Measurements from ENCODE around the gene CRX.
"Not testable (repeated sequence)": the region's sequence is repeated elsewhere in the genome, so short reads cannot be mapped to it uniquely, and the experiment has no call there.

Gene CRX

DNA sequence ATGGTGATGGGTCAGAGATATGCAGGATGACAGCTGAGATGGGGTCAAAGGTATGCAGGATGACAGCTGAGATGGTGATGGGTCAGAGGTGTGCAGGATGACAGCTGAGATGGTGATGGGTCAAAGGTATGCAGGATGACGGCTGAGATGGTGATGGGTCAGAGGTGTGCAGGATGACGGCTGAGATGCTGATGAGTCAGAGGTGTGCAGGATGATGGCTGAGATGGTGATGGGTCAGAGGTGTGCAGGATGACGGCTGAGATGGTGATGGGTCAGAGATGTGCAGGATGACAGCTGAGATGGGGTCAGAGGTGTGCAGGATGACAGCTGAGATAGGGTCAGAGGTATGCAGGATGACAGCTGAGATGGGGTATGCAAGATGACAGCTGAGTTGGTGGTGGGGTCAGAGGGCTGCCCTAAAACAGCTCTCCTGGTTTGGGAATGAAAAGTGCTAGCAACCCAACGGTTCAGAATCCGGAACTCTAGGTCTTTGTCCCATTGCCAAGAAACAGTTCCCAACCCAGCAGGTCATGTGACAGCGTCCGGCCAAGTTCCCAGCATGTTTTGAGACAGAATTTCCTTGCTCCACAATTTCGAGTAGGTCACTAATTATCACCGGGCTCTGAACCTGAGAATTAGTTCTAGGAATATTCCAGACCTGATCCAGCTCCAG, 40.0 kb upstream of the CRX start:
- H3K27ac ChIP-seq, result no peak overlapping the region
- TF ChIP-seq, protein P1, sequence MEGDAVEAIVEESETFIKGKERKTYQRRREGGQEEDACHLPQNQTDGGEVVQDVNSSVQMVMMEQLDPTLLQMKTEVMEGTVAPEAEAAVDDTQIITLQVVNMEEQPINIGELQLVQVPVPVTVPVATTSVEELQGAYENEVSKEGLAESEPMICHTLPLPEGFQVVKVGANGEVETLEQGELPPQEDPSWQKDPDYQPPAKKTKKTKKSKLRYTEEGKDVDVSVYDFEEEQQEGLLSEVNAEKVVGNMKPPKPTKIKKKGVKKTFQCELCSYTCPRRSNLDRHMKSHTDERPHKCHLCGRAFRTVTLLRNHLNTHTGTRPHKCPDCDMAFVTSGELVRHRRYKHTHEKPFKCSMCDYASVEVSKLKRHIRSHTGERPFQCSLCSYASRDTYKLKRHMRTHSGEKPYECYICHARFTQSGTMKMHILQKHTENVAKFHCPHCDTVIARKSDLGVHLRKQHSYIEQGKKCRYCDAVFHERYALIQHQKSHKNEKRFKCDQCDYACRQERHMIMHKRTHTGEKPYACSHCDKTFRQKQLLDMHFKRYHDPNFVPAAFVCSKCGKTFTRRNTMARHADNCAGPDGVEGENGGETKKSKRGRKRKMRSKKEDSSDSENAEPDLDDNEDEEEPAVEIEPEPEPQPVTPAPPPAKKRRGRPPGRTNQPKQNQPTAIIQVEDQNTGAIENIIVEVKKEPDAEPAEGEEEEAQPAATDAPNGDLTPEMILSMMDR (conservative IDR thresholded peaks at IDR 0.05), result no peak
- TF ChIP-seq ZFX (IDR thresholded peaks at IDR 0.05), result no peak

DNA sequence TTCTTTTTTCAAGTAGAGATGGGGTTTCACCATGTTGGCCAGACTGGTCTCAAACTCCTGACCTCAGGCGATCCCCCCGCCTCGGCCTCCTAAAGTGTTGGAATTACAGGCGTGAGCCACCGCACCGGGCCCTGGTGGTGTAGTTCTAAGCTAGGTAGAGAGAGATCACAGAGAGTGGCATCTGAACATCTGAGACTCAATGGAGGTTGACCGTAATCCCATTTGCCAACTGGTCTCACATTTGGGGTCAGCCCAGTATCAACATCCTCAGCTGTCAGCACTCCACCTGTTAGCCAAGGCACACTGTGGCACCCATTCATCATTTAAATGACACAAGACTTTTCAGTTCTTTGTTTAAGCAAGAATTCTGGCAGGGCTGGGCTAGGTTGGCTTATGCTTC, 35.2 kb upstream of the CRX start:
- no peak for TF ChIP-seq ZFX (IDR thresholded peaks at IDR 0.05)
- TF ChIP-seq, protein P1 (conservative IDR thresholded peaks at IDR 0.05), result no peak
- no peak overlapping the region for H3K27ac ChIP-seq

DNA sequence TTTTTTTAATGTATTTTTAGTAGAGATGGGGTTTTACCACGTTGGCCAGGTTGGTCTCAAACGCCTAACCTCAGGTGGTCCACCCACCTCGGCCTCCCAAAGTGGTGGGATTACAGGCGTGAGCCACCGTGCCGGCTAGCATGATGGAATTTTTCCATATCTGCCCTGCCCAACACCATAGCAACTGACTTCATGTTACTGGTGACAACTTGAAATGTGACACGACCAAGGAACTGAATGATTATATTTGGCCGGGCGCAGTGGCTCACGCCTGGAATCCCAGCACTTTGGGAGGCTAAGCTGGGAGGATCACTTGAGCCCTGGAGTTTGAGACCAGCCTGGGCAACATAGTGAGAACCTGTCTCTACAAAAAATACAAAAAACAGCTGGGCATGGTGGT, 34.4 kb upstream of the CRX start:
- H3K27ac ChIP-seq, result not testable (repeated sequence)

DNA sequence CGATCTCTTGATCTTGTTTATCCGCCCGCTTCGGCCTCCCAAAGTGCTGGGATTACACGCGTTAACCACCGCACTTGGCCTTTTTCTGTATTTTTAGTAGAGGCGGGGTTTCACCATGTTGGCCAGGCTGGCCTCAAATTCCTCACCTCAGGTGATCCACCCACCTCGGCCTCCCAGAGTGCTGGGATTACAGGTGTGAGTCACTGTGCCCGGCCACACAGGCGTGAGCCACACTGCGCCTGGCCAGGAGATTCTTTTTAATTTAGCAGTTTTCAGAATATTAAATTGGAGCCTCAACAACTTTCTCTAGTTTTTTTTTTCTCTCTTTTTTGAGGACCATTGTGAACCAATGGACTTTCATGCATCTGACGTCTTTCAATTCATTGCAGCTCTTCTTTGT, 31.9 kb upstream of the CRX start:
- not testable (repeated sequence) for H3K27ac ChIP-seq

DNA sequence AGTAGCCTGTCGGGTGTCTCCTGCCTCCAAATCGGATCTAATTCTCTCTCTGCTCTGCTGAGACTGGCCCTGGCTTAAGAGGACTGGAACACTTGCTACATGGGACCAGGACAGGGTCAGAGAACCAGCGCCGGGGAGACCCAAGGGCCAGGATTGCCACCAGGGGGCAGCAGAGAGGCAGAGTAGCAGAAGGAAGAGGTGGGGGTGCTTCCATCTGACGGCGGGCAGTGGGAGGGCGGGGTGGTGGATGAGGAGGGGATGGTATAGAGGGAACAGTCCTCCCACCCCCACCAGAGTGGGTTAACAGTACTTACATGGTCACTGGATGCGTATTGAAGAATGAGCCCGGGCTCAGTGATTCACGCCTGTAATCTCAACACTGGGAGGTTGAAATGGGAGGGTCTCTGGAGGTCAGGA, 31.3 kb upstream of the CRX start:
- H3K27ac ChIP-seq, result no peak overlapping the region
- TF ChIP-seq, protein P1 (conservative IDR thresholded peaks at IDR 0.05), result peak; percentile 80
- TF ChIP-seq ZFX (IDR thresholded peaks at IDR 0.05), result no peak

DNA sequence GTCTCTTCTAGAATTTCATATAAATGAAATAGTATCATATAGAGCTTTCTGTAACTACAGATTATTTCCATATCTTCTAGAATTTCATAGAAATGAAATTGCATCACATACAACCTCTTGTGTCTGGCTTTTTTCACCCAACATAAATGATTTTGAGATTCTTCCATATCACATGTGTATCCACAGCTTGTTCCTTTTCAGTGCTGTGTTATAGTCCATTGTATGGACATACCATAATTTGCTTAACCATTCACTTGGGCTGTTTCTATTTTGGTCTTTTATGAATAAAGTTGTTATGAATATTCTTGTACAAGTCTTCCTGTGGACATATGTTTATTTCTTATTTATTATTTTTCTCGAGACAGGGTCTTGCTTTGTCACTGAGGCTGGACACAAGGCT, 29.1 kb upstream of the CRX start:
- TF ChIP-seq, protein P1 (conservative IDR thresholded peaks at IDR 0.05), result no peak
- TF ChIP-seq ZFX (IDR thresholded peaks at IDR 0.05), result no peak
- H3K27ac ChIP-seq, result no peak overlapping the region

DNA sequence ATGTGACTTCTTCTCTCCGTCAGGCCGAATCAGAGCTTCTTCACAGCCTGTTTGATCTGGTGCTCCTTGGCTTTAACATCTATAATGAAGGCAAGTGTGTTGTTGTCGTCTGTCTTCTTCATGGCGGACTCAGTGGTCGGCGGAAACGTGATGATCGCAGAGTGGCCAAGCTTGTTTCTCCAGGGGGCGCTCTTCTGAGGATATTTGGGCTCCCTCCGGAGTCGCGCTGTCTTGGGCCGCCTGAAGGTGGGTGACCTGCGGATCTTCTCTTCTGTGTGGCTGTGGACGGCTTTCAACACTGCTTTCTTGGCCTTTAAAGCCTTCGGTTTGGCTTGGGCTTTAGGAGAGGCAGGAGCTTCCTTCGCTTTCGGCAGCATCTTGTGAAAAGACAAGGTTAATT, 27.2 kb upstream of the CRX start:
- TF ChIP-seq, protein P1 (conservative IDR thresholded peaks at IDR 0.05), result no peak; the same call in 1 of the 2 replicates
- no peak for TF ChIP-seq ZFX (IDR thresholded peaks at IDR 0.05)
- no peak overlapping the region for H3K27ac ChIP-seq

DNA sequence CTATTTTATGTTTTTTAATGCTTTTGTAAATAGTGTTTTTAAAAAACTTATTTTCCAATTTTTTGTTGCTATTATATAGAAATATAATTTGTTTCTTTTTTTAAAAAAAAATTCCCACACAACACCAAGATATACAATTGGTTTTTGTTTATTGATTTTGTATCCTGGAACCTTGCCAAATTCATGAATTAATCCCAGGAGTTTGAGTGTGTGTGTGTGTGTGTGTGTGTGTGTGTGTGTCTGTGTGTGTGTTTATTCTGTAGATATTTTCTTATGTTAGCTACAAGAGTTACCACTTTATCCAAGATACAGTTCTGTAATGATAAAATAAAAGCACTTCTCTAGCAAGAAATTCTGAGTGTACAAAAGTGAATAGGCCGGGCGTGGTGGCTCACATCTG, 25.0 kb upstream of the CRX start:
- no peak overlapping the region for H3K27ac ChIP-seq
- TF ChIP-seq ZFX (IDR thresholded peaks at IDR 0.05), result no peak
- TF ChIP-seq, protein P1 (conservative IDR thresholded peaks at IDR 0.05), result no peak

All from C4-2B (cell line).